ENCODE measurements around the gene CROT.

DNA sequence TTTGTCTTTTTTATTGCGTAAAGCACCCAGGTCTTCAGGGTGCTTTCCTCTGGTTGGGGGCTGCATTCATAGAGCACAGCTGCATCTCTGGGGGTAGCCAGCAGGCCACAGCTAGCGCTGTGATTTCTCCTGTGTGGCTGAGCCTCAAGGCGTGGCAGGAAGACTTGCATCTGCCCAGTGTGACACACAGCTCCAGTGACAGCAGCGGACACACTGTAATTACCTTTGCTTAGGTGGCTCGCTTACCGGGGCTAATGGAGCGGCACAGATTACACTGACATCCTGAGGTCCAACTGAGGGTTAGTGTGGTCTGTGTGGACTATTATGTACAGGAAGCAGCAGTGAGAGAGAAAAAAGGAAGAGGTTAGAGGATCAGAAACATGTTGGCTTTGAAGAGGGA, 102.9 kb downstream of the CROT start:
- TF ChIP-seq POLR2AphosphoS5 (IDR thresholded peaks at IDR 0.05; ENCODE audit: low read depth, low read length) (no peak), POLR2A (IDR thresholded peaks at IDR 0.05; ENCODE audit: low read depth, low read length) (no peak), TAF1 (IDR thresholded peaks at IDR 0.05; ENCODE audit: borderline replicate concordance, low read depth, low read length) (no peak)
